Heart left ventricle (tissue), 13 donors: ENCODE measurements around the gene ARAF.

Source experiments
- POLR2A ChIP-seq, 2 donors: fragments of 450-650 bp; IDR thresholded peaks; one replicate each; pipeline ENCODE4 v1.6.1; 2017; ENCODE audit warnings: antibody characterized with exemption in 2 of 2, mild to moderate bottlenecking in 2 of 2, moderate library complexity in 2 of 2
- TF ChIP-seq, protein P1 (sequence below), 12 donors: fragments of 200-600 bp; sonication (generic) in 4 of 12; IDR thresholded peaks; one replicate each; pipeline versions ENCODE4 v1.5.0 to v1.8.0; 2018 to 2022; ENCODE audit warnings: antibody characterized with exemption in 12 of 12, mild to moderate bottlenecking in 5 of 12
- donor health status: ischemic (EF 13 %, LVEDD 7.1; RV severe dilation, severe dysfunction).
- donor health status: DM: no; HTN: yes; CAD: no.
- donor health status: DM: no; HTN: no; CAD: no.
- donor health status: ischemic (EF 25% LVEDD 6.9; RV normal size, moderate dysfunction).
- donor health status: ischemic (EF 25% LVEDD 5.7; RV mildly dilated, moderate dysfunction).
- donor health status: ischemic (EF 35%, LVEDD 5.7; RV mildly dilated, moderate dysfunction).
- donor health status: nonischemic (EF 11% LVEDD 7.7; RV severe dilation, severe dysfunction).
- donor health status: DM: yes; HTN: yes; CAD: no.
- donor health status: PGD.
- donor health status: ischemic (EF 29% LVEDD 5.4; RV normal size, mild dysfunction).
- donor health status: nonischemic (EF 23%, LVEDD 6.1; RV moderate dilation, normal function).

DNA sequence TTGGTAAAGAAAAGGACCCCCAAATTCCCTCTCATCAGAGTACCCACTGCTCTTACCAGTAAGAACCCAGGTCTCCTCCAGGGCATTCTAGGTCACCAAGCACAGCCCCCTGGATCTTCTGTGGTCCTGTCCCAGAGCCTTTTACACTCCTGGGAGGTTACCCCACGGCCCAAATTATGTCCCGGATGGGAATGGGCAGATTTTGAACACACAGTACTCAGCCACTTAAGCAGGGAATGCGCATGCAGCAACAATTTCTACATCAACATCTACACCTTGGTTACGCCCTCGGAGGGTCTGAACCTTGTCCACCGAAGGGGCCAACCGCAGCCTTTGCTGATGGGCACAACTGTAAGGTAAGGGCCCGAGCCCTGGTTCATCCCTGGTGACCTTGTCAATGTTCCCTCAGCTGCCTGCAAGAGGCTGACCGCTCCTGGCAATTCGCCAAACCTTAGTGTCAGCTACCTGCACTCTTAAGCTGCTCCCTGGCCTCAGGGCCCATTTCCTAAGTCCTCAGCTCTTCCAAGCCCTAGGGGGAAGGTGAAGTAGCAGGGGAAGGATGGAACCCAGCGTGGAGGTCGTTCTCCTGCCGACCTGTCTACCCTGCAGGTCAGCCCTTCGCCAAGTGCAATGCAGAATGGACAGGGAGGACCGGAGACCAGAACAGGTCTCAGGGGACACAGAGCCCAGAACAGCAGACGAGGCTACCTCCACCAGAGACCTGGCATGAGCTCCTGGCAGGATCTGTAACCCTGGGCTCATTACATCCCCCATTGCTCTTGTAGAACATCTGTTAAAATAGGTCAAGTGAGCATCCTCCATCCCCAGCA, 27.1 kb downstream of the ARAF start:
- TF ChIP-seq, protein P1, sequence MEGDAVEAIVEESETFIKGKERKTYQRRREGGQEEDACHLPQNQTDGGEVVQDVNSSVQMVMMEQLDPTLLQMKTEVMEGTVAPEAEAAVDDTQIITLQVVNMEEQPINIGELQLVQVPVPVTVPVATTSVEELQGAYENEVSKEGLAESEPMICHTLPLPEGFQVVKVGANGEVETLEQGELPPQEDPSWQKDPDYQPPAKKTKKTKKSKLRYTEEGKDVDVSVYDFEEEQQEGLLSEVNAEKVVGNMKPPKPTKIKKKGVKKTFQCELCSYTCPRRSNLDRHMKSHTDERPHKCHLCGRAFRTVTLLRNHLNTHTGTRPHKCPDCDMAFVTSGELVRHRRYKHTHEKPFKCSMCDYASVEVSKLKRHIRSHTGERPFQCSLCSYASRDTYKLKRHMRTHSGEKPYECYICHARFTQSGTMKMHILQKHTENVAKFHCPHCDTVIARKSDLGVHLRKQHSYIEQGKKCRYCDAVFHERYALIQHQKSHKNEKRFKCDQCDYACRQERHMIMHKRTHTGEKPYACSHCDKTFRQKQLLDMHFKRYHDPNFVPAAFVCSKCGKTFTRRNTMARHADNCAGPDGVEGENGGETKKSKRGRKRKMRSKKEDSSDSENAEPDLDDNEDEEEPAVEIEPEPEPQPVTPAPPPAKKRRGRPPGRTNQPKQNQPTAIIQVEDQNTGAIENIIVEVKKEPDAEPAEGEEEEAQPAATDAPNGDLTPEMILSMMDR (IDR thresholded peaks at IDR 0.05), result no peak
- no peak for TF ChIP-seq POLR2A (IDR thresholded peaks at IDR 0.05)
